ENCODE data around the gene LAMB1. TPM values are rescaled to one million over a fixed set of nuclear protein-coding genes. Genes with fewer than 3 reads are reported as not detected.

The LAMB1 gene
- total RNA-seq, 6 experiments from 2014 or later, result 112 to 134 (median 123) TPM

GRCh38 chr7:107940951-107941350 lies 62.0 kb downstream of the LAMB1 start:
- Mint-ChIP-seq H3K9me3 (no peaks in the 10 kb centered on the region), H3K27ac (peak overlapping the region; percentile 88), H3K36me3 (ENCODE audit: low read depth) (peaks cover 50% of the 10 kb centered on the region), H3K4me1 (ENCODE audit: low read depth) (peaks cover 68% of the 10 kb centered on the region), H3K4me3 (no peak overlapping the region), H3K27me3 (ENCODE audit: insufficient read depth) (peaks cover 10% of the 10 kb centered on the region; the same call in 1 of the 2 replicates)
- TF ChIP-seq CTCF (IDR thresholded peaks at IDR 0.05), result no peak
- DNase-seq, result no peak

GRCh38 chr7:107939573-107940489 lies 63.1 kb downstream of the LAMB1 start:
- no peaks in the 10 kb centered on the region for H3K9me3 Mint-ChIP-seq
- H3K4me1 Mint-ChIP-seq (ENCODE audit: low read depth), result peaks cover 71% of the 10 kb centered on the region
- TF ChIP-seq CTCF (IDR thresholded peaks at IDR 0.05), result no peak
- H3K4me3 Mint-ChIP-seq, result peak overlapping the region; percentile 71
- DNase-seq, result peak; percentile 91
- peaks cover 46% of the 10 kb centered on the region for H3K36me3 Mint-ChIP-seq (ENCODE audit: low read depth)
- peak overlapping the region; percentile 88 for H3K27ac Mint-ChIP-seq
- H3K27me3 Mint-ChIP-seq (ENCODE audit: insufficient read depth), result peaks cover 6% of the 10 kb centered on the region; the same call in 1 of the 2 replicates

- TF ChIP-seq CTCF (IDR thresholded peaks at IDR 0.05), result no peak
- H3K4me1 Mint-ChIP-seq (ENCODE audit: low read depth), result peaks cover 83% of the 10 kb centered on the region
- H3K27me3 Mint-ChIP-seq (ENCODE audit: insufficient read depth), result peaks cover 4% of the 10 kb centered on the region; the same call in 1 of the 2 replicates
- no peaks in the 10 kb centered on the region for H3K9me3 Mint-ChIP-seq
- peak overlapping the region; percentile 71 for H3K4me3 Mint-ChIP-seq
- H3K36me3 Mint-ChIP-seq (ENCODE audit: low read depth), result peaks cover 38% of the 10 kb centered on the region
- peak; percentile 72 for DNase-seq
- H3K27ac Mint-ChIP-seq, result peak overlapping the region; percentile 88
These were observed 64.3 kb downstream of the LAMB1 start for GRCh38 chr7:107938456-107939250.

- H3K36me3 Mint-ChIP-seq (ENCODE audit: low read depth), result peaks cover 40% of the 10 kb centered on the region
- no peak for DNase-seq
- peaks cover 90% of the 10 kb centered on the region for H3K4me1 Mint-ChIP-seq (ENCODE audit: low read depth)
- peaks cover 4% of the 10 kb centered on the region; the same call in 1 of the 2 replicates for H3K27me3 Mint-ChIP-seq (ENCODE audit: insufficient read depth)
- H3K27ac Mint-ChIP-seq, result peak overlapping the region; percentile 88
- no peak for TF ChIP-seq CTCF (IDR thresholded peaks at IDR 0.05)
- no peaks in the 10 kb centered on the region for H3K9me3 Mint-ChIP-seq
- H3K4me3 Mint-ChIP-seq, result no peak overlapping the region
These were observed 65.4 kb downstream of the LAMB1 start for GRCh38 chr7:107937531-107937930.

- peaks cover 97% of the 10 kb centered on the region for H3K4me1 Mint-ChIP-seq (ENCODE audit: low read depth)
- no peak for TF ChIP-seq CTCF (IDR thresholded peaks at IDR 0.05)
- no peak overlapping the region for H3K27ac Mint-ChIP-seq
These were observed 66.6 kb downstream of the LAMB1 start for GRCh38 chr7:107936312-107936711.

More at GRCh38 chr7:107936312-107936711, 66.6 kb downstream of the LAMB1 start:
- no peak for DNase-seq
- H3K4me3 Mint-ChIP-seq, result no peak overlapping the region
- peaks cover 43% of the 10 kb centered on the region for H3K36me3 Mint-ChIP-seq (ENCODE audit: low read depth)
- H3K27me3 Mint-ChIP-seq (ENCODE audit: insufficient read depth), result no peaks in the 10 kb centered on the region; the same call in 1 of the 2 replicates
- H3K9me3 Mint-ChIP-seq, result no peaks in the 10 kb centered on the region

Data from HFFc6 (cell line).